Upper lobe of left lung (tissue), 4 donors: ENCODE results near the gene CPPED1.

ENCODE experiments used
- POLR2A ChIP-seq, 4 donors: fragments of 450-650 bp; IDR thresholded peaks; one replicate each; pipeline ENCODE4 v1.5.1; 2016 to 2017; ENCODE audit warnings: antibody characterized with exemption in 4 of 4, mild to moderate bottlenecking in 2 of 4
- TF ChIP-seq, protein P1 (sequence below), 6 experiments: fragments of 450-650 bp in 4 of 6; fragments of 200-600 bp in 2 of 6; sonication (generic) in 2 of 6; IDR thresholded peaks; one replicate each; pipeline ENCODE4 v1.5.1; 2016 to 2019; ENCODE audit warnings: antibody characterized with exemption in 6 of 6

DNA sequence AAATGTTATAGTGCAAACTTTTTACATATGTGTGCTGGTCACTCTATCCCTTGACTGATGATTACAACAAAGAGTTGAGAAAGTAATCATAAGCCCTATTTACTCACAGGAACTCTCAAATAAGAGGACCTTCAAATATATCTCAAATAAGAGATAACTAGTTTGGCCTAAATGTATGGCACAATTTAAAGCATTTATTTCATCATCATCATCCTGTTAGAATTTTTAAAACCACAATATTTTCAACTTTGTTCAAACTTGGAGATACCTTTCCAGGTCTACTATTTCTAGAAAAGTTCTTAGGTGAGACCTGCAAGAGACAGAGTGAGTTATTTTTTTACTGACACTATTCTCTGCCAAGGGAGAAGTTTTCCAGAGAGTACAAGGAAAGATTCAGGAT is 5.5 kb downstream of the CPPED1 start:
- TF ChIP-seq, protein P1, sequence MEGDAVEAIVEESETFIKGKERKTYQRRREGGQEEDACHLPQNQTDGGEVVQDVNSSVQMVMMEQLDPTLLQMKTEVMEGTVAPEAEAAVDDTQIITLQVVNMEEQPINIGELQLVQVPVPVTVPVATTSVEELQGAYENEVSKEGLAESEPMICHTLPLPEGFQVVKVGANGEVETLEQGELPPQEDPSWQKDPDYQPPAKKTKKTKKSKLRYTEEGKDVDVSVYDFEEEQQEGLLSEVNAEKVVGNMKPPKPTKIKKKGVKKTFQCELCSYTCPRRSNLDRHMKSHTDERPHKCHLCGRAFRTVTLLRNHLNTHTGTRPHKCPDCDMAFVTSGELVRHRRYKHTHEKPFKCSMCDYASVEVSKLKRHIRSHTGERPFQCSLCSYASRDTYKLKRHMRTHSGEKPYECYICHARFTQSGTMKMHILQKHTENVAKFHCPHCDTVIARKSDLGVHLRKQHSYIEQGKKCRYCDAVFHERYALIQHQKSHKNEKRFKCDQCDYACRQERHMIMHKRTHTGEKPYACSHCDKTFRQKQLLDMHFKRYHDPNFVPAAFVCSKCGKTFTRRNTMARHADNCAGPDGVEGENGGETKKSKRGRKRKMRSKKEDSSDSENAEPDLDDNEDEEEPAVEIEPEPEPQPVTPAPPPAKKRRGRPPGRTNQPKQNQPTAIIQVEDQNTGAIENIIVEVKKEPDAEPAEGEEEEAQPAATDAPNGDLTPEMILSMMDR (IDR thresholded peaks at IDR 0.05): no peak
- no peak for TF ChIP-seq POLR2A (IDR thresholded peaks at IDR 0.05)
